Activated CD4-positive, CD25-positive, alpha-beta regulatory T cell treated with anti-CD3 and anti-CD28 coated beads, Interleukin-2, amount 50 U/mL, for 24 hours (primary cell): ENCODE data around the gene GRIN2D.
A peak's percentile ranks its signal among the peaks of the same experiment; 100 is the strongest.
"Not testable (repeated sequence)": the region's sequence is repeated elsewhere in the genome, so short reads cannot be mapped to it uniquely, and the experiment has no call there.

ENCODE experiments used
- ATAC-seq, 2 donors: fragments of 150-1000 bp; cut with Tn5 transposase; one replicate each; pipeline ENCODE4 v1.10.0; 2021; ENCODE audit warnings: mild to moderate bottlenecking in 1 of 2, moderate library complexity in 1 of 2

GRIN2D gene

DNA sequence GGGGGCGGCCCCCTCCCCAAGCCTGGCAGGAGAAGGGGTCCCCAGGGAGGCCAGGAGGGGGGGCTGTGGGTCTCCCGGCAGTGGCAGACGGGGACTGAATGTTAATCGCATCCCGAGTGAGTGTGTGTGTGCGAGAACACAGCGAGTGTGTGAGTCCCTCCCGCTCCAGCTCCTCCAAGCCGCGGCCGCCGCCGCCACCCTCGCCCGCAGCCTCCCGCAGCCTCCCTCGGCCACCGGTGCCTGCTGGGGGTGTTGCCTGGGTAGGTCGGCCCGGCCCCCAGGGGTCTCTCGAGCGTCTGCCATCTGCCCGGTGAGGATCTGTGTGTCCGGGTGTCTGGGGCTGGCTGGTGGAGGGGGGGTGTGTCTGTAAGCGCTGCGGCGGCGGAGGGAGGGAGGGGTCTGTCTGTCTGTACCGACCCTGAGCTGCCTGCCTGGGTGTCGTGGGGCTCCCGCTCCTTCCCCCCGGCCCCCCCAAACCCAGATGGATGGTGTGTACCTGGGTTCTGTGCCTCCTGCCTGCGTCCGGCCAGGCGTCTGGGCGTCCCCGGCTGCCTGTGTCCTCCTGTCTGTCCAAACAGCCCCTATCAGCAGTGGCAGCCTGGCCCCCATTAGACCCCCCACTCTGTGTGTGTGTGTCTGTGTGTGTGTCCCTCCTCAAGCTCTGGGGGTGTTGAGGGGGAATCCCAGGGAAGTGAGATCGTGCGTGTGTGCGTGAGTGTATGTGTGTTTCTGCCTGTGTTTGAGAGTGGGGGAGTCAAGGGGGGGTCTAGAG, at the start of gene GRIN2D:
Gene GRIN2D (plus strand): TSS at position 110 of the 772 bp plus-strand sequence. CDS start 4,725 bp downstream, outside the sequence.
- no peak for ATAC-seq

DNA sequence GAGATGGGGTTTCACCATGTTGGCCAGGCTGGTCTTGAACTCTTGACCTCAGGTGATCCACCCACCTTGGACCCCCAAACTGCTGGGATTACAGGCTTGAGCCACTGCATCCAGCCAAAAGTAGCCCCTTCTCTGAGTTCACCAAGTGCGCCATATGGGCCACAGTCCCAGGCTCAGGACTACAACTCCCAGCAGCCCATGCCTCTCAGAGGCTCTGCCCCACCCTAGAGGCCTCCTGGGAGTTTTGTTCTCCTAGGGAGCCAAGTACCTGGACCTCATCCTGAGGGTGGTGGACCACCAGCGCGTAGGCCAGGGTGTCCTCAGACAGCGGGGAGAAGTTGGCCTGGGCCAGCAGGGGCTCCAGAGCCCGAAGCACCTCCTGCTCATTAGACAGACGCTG, 48.6 kb upstream of the GRIN2D start:
- no peak for ATAC-seq

DNA sequence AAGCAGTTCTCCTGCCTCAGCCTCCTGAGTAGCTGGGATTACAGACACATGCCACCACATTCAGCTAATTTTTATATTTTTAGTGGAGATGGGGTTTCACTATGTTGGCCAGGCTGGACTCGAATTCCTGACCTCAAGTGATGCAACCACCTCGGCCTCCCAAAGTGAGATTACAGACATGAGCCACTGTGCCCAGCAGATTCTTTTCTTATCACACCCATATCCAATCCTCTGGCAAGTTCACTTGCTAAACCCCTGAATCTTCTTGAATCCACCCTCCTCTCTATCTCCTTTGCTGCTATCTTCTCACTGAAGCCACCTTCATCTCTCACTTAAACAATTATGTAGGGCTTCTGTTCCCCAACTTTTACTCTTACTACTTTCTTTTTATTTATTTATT, 47.3 kb upstream of the GRIN2D start:
- ATAC-seq = no peak

DNA sequence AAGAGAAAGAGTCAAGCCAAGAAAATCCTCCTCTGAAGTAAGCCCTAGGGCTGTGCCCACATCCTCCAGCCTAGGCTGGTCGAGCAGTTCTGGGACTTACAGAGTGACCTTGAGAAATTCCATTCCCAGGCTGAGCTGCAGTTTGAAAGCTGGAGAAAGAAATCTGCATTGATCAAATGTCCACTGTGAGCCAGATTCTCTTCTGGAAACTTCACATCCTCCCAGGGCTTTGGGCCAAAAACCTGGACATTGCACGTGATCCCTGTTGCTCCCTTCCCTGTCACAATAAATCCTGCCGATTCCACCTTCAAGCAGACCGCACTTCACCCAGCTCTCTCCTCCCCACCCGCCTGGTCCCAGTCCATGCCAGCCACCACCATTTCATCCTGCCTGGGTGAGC, 45.4 kb upstream of the GRIN2D start:
- no peak for ATAC-seq

DNA sequence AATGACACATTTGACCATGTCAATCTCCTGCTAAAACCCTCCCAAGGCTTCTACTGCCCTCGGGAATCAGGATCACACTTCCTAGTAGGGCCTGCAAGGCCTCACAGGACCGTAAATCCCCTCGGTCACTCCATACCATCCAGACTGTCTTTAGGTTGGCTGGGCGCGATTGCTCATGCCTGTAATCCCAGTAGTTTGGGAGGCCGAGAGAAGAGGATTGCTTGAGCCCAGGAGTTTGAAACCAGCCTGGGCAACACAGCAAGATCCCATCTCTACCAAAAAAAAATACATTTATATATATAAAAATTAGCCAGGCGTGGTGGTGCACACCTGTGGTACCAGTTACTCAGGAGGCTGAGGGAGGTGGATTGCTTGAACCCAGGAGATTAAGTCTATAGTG, 44.7 kb upstream of the GRIN2D start:
- ATAC-seq = no peak

DNA sequence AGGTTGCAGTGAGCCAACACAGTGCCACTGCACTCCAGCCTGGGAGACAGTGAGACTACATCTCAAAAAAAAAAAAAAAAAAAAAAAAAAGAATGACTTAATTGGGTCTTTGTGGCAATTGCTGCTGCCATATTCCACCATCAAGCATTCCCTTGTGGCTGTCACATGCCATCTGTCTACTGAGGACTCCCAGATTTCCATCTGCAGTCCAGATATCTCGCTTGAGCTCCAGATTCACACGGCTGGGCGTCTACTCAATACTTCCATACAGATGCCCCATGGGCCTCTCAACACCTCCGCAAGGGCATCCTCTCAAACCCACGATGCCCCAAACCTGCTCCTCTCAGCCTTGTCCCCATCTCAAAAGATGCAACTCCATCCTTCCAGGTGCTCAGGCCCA, 42.6 kb upstream of the GRIN2D start:
- ATAC-seq = no peak

DNA sequence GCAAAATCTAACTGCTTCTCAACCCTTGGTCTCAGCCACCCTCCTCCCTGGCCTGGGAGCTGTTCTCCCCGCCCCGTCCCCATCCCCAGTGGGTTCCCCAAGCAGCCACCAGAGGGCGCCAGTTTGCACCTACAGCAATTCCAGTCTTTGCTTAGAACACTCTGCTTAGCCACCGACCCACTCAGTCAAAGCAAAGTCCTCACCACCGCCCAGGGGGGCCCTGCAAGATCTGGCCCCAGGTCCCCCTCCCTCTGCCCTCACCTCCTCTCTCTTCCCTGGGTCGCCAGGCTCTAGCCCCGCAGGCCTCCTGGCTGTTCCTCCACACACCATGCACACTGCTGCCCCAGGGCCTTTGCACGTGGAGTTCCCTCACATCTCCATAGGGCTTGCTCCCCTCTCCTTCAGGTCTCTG, 42.1 kb upstream of the GRIN2D start:
- ATAC-seq = peak; percentile 86 to 92

DNA sequence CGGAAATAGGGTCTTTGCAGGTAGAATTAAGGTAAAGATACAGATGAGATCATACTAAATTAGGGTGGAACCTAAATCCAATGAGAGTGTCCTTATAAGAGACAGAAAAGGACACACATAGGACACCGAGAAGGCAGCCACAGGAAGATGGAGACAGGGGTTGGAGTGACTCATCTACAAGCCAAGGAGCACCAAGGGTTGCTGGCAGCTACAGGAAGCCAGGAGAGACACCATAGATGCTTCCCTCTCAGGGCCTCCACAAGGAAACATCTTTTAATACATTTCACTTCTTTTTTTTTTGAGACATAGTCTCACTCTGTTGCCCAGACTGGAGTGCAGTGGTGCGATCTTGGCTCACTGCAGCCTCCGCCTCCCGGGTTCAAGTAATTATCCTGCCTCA, 39.8 kb upstream of the GRIN2D start:
- no peak for ATAC-seq

DNA sequence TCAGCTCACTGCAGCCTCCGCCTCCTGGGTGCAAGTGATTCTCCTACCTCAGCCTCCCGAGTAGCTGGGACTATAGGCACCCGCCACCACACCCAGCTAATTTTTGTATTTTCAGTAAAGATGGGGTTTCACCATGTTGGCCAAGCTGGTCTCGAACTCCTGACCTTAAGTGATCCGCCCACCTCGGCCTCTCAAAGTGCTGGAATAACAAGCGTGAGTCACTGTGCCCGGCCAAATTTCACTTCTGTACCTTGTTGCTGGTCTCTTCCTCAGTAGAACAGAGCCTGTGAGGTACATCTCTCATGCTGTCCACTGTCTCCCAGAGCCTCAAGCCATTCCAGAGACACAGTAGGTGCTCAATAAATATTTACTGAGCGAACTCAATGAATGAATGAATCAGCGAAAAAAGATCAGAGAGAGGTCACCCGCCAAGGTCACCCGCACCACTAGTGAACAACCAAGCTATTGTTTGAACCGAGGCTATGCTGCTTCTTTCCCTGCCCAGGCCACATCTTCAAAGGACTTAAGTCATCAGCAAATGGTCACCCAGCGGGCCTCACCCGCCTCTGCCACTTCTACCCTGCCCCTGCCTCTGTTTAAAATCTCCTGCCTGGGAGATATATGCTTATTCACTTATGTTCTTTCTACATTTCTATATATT, 39.0 kb upstream of the GRIN2D start:
- ATAC-seq = no peak

DNA sequence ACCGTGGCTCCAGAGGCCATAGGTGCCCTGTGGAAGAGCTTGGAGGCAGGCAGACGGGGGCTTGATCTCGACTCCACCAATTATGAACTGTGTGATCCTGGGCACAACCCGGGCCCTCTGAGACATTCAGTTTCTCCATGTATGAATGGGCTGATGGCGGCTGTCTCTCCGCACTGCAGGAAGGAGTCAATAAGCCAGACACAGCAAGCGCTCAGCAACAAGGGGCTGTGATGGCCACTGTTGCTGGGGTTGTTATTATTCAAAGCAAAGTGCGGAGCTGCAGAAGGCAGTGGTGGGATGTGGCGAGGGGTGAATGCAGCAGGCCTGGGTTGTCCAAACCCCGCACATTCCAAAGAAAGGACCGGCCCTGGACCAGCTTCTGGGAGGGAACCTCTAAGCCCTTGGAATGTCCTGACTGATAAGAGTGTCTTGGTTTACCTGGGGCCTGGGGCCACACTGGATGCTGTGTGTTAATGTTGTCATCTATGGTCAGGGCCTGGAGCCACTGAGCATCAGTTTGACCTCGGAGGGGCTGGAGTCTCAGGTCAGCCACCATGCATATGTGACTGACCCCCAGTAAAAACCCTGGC, 38.0 kb upstream of the GRIN2D start:
- ATAC-seq = no peak

DNA sequence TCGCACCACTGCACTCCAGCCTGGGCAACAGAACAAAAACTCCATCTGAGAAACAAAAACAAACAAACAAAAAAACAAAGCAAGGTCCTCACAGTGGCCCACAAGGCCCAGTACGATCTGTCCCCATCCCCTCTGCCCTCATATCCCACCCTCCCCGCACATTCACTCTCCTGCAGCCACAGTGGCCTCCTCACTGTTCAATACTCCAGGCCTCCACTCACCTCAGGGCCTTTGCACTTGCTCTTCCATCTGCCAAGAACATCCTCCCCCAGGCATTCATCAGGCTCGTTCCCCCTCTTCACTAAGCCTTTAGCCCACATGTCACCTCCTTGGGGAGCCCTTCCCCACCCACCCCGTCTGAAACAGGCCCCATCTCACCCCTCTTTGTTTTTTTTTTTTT, 34.3 kb upstream of the GRIN2D start:
- ATAC-seq = no peak

DNA sequence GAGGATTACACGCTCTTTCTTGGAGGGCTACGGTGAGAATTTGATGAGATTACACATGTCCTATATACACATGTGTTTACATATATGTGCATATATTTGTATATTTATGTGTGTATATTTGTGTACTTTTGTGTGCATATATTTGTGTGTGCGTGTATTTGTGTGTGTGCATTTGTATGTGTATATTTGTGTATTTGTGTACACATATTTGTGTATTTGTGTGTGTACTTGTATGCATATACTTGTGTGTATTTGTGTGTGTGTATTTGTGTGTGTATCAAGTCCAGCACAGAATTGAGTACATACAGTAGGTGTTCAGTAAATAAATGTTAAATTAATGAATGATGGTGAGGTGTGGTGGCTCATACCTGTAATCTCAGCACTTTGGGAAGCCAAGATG, 31.6 kb upstream of the GRIN2D start:
- no peak for ATAC-seq

DNA sequence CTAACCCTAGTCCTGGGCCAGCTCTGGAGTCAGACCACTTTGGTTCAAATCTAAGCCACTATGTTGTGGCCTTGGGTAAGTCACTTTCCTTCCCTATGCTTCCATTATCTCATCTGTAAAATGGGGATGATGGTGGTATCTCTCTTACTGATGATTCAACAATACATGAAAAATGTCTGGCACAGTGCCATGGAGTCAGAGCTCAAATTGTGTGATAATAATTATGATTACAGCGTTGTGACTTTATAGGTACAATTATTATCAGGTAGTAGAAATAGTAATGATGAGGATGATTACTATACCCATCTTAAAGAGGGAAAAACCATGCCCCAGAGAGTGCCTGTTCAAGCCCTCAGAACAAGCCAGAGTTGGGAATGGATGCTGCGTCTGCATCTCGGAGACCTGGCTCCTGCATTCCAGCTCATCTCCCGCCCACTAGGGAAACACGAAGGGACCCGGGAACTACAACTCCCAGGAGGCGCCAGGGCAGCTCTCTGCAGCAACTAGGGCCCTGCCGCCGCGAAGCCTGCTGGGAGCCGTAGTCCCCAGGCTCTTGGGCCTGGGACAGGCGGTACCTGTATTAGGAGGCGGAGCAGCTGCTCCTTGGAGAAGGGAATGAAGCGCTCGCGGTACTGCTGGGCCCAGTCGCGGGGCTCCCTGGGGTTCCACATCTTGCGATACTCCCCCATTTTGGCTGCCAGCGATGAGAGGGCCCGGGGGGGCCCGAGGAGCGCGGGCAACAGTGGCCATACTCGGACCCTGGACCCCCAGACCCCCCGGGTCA, 30.6 kb upstream of the GRIN2D start:
- ATAC-seq = peak; percentile 78 to 80

DNA sequence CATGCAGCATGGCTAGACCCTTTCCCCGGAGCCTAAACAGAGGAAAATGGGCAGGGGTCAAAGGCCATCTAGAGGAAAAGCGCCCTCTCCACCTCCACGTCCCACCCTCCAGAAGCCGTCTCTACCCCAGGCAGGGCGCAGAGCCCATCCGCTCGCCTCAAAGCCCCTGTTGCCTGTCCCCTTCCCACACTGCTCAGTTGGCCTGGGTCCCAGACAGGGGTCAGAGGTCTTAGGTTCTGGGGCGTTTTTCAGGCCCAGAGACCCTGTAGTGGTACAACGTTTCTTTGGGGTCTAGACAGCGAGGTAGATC, 30.0 kb upstream of the GRIN2D start:
- ATAC-seq = peak; percentile 1 to 5

DNA sequence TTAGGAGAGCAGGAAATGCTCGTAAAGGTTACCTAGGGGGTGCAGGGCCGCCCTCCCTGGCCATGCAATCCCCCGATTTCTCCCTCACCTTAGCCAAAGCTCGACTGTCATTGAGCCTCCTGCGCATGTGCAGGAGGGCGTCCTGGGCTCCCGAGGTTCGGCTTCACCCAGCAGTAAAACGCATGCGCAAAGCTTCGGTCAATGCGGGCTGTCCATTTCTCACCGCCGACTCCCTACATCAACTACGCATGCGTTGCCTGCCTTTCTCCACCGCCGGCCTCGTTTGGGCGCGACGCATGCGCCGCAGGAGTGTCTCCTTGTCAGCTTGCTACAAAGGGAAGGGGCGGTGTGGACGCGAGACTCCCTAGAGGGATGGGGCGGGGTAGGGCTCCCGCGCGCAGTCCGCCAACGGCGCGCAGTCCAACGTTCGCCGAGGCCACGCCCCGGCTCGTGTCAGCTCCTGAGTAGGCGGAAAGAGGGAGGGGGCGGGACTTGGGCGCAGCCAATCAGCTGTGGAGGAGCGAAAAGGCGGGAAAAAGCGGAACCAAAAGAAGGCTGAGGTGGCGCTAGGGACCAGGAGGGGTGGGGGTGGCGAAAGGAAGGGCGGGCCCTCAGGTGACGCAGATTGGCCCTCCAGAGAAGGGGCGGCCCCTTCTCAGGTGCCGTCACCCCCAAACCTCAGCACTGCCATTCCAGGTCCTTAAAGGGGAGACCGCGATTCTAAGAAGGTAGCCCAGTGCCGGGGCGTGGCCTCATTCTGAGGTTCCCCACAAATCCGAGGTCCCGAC, 29.5 kb upstream of the GRIN2D start, which contains the start of the genes SYNGR4 and TMEM143:
Gene SYNGR4 (plus strand): TSS at position 558 of the 788 bp plus-strand sequence. CDS start 1,476 bp downstream, outside the sequence.
Gene TMEM143 (minus strand): TSS at position 131 of the 788 bp plus-strand sequence. CDS start 20 bp downstream, at position 111.
- ATAC-seq = peak; percentile 88 to 90

DNA sequence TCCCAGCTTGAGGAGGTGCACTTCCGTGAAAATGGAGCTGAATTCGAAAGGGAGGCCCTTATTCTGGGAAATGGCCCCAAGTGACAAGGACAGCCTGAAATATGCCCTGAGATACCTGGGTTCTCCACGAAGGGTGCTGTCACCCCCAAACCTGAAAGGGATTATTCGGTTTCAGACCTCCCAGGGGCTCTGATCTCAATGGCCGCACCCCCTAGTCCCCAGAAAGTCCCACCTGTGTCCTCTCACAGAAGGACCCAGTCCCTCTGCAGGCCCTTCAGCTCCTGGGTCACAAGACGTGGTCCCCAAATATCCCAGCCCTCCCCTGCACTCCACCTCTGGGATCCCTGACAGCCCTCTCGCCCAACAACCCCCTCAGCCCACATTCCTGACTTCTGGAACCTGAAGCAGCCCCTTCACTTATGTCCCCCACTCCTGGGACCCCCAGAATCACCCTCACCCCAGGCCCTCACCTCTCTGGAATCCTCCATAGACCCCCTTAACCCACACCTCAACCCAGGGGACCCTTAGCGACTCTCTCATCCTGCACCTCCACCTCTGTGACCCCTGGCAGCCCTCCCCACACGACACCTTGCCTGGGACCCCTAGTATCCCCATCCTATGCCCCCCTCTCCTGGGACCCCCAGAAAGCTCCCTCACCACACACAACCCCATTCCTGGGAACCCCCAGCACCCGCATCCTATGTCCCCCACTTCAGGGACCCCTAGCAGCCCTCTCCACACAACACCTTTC, 28.7 kb upstream of the GRIN2D start:
- ATAC-seq = no peak

DNA sequence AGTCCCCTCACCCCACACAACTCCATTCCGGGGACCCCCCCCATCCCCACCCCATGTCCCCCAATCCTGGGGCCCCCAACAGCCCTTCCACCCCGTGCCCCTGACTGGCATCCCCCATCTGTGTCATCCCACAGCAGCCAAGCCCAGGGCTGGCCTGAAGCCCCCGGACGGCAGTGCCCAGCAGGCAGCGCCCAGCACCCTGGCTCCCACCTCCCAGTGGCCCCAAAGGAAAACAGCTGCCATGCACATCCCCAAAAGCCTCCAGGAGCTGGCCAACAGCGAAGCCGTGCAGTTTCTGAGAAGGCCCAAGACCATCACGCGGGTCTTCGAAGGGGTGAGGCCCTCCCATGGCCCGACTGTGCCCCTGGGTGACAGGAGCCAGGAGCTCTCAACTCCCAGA, 27.9 kb upstream of the GRIN2D start:
- no peak for ATAC-seq

DNA sequence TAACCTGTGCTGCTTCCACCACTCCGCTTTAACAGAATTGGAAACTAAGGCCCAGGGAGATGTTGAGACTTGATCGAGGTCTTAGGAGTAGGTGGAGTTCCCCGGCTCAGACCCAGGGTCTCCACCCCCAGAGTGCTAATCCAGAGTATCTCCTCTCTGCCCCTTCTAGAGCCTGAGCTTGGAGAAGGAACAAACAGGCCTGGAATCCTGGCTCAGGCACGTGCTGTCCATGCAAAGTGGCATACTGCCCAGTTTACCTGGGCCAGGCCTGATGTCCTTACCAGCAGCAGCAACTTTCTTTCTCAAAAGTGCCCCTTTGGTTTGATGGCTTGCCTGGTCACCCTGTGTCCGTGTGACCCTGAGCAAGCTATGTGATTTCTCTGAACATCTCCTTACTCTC, 25.6 kb upstream of the GRIN2D start:
- no peak for ATAC-seq

DNA sequence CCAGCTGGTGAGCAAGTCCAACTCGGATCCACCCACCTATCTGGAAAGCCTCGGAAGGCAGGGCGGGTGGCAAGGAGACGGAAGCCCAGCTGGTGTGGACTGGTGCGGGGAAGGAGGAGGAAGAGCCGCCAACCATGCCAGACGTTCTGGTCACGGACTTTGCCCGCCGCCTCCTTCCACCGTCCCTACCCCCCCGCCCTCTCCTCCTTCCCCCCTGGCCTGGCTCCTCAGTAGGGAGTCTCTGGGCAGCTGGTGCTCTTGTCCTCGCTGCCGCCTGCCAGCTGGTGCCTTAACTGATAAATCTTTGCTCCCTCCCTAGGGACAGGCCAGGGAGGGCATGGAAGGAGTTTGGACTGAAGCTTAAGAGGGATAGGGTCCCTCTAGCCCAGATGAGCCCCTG, 24.5 kb upstream of the GRIN2D start:
- no peak for ATAC-seq

DNA sequence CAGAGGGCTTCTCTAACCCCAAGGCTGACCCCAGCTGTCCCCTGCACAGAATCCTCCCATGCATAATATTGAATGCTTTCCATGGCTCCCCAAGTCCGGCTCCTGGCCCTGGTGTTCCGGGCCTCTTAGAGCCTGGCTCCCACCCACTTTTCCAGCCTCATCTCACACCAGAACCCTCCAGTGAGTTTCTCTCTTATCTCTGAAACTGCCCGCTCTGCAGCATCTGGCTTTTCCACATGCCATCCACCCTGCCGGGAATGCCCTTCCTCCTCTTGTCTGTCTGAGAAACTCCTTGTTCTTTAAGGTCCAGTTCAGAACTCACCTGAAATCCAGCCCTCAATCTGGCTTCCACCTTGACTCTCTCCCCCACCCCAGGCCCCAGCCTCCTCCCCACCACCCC, 22.5 kb upstream of the GRIN2D start:
- ATAC-seq = no peak

DNA sequence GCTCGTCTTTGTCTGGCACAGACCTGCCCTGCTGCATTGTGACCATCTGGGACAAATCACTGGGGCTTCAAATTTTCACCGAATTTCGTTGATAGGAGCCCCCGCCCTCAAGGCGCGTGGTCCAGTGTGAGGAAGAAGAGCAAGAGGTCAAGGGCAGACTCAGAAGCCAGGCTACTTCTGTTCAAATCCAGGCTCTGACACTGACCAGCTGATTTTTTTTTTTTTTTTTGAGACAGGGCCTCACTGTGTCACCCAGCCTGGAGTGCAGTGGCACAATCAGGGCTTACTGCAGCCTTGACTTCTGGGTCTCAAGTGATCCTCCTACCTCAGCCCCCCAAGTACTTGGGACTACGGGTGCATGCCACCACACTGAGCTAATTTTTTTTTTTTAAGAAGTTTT, 22.1 kb upstream of the GRIN2D start:
- ATAC-seq = no peak

DNA sequence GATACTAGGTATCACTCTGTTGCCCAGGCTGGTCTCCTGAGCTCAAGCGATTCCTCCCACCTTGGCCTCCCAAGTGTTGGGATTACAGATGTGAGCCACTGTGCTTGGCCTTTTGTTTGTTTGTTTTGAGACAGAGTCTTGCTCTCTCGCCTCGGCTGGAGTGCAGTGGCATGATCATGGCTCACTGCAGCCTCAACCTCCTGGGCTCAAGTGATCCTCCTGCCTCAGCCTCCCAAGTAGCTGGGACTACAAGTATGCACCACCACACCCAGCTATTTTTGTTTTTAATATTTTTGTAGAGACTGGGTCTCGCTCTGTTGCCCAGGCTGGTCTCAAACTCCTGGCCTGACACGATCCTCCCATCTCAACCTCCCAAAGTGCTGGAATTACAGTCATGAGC, 21.7 kb upstream of the GRIN2D start:
- not testable (repeated sequence) for ATAC-seq
